ENCODE measurements around the gene ELF3. TPM values are rescaled to one million over a fixed set of nuclear protein-coding genes. Genes with fewer than 3 reads are reported as not detected.

Gene ELF3
- total and polyA plus RNA-seq, 4 donors, result 10.1 to 38.7 (median 25.6) TPM

DNA sequence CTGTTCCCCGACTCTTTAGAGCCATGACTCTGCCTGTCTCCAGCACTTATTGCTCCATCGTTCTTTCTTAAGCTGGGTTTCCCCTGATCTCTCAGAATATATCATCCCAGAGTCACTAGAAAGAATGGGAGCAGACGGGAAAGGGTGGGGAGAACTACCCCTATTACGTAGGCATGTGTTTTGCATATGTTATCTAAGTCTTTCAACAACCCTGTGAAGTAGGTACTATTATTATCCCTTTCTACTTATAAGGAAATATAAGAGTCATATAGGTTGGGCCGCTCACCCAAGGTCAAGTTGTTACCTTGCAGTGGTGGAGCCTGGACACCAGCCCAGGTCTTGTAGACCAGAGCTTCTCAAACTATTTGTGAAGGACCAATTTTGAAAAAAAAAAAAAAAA is 38.7 kb downstream of the ELF3 start:
- 81% methylated on average over 5 of the region's 5 CpGs for WGBS
- TF ChIP-seq, protein P1, sequence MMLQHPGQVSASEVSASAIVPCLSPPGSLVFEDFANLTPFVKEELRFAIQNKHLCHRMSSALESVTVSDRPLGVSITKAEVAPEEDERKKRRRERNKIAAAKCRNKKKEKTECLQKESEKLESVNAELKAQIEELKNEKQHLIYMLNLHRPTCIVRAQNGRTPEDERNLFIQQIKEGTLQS (IDR thresholded peaks at IDR 0.05), result no peak
- TF ChIP-seq, protein P2, sequence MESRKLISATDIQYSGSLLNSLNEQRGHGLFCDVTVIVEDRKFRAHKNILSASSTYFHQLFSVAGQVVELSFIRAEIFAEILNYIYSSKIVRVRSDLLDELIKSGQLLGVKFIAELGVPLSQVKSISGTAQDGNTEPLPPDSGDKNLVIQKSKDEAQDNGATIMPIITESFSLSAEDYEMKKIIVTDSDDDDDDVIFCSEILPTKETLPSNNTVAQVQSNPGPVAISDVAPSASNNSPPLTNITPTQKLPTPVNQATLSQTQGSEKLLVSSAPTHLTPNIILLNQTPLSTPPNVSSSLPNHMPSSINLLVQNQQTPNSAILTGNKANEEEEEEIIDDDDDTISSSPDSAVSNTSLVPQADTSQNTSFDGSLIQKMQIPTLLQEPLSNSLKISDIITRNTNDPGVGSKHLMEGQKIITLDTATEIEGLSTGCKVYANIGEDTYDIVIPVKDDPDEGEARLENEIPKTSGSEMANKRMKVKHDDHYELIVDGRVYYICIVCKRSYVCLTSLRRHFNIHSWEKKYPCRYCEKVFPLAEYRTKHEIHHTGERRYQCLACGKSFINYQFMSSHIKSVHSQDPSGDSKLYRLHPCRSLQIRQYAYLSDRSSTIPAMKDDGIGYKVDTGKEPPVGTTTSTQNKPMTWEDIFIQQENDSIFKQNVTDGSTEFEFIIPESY (IDR thresholded peaks at IDR 0.05), result no peak
- TF ChIP-seq GABPA (IDR thresholded peaks at IDR 0.05 in 1 of 2, conservative IDR thresholded peaks at IDR 0.05 in 1 of 2) (no peak), SP1 (IDR thresholded peaks at IDR 0.05) (no peak), YY1 (IDR thresholded peaks at IDR 0.05) (no peak), EGR1 (IDR thresholded peaks at IDR 0.05; ENCODE audit: low read depth in 2 of 2) (no peak), RXRA (IDR thresholded peaks at IDR 0.05) (no peak), FOXA1 (IDR thresholded peaks at IDR 0.05) (no peak), HNF4A (conservative IDR thresholded peaks at IDR 0.05) (no peak), HNF4G (IDR thresholded peaks at IDR 0.05) (no peak), FOXA2 (IDR thresholded peaks at IDR 0.05) (no peak), TAF1 (conservative IDR thresholded peaks at IDR 0.05) (no peak), JUND (IDR thresholded peaks at IDR 0.05) (no peak)
- TF ChIP-seq, protein P3, sequence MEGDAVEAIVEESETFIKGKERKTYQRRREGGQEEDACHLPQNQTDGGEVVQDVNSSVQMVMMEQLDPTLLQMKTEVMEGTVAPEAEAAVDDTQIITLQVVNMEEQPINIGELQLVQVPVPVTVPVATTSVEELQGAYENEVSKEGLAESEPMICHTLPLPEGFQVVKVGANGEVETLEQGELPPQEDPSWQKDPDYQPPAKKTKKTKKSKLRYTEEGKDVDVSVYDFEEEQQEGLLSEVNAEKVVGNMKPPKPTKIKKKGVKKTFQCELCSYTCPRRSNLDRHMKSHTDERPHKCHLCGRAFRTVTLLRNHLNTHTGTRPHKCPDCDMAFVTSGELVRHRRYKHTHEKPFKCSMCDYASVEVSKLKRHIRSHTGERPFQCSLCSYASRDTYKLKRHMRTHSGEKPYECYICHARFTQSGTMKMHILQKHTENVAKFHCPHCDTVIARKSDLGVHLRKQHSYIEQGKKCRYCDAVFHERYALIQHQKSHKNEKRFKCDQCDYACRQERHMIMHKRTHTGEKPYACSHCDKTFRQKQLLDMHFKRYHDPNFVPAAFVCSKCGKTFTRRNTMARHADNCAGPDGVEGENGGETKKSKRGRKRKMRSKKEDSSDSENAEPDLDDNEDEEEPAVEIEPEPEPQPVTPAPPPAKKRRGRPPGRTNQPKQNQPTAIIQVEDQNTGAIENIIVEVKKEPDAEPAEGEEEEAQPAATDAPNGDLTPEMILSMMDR (IDR thresholded peaks at IDR 0.05; ENCODE audit: low read depth, low read length, missing input control), result no peak
- TF ChIP-seq, protein P4, sequence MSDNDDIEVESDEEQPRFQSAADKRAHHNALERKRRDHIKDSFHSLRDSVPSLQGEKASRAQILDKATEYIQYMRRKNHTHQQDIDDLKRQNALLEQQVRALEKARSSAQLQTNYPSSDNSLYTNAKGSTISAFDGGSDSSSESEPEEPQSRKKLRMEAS (IDR thresholded peaks at IDR 0.05), result no peak
- no peaks in the 10 kb centered on the region for H3K36me3 ChIP-seq (ENCODE audit: control insufficient read depth in 4 of 4, insufficient read depth in 3 of 4, low read depth in 1 of 4, low read length in 3 of 4)
- DNase-seq (ENCODE audit: low spot score), result no peak
- no peaks in the 10 kb centered on the region for H3K27me3 ChIP-seq (ENCODE audit: control insufficient read depth in 4 of 4, insufficient read depth in 4 of 4, low read length in 3 of 4)
- no peaks in the 10 kb centered on the region for H3K9me3 ChIP-seq (ENCODE audit: control insufficient read depth in 4 of 4, low read length in 3 of 4)
- H3K9ac ChIP-seq (ENCODE audit: low read depth in 1 of 2, low read length in 2 of 2), result no peak overlapping the region
- H3K4me1 ChIP-seq (ENCODE audit: control insufficient read depth in 4 of 4, insufficient read depth in 4 of 4, low read length in 3 of 4), result peaks cover 0 to 6% (median 6%) of the 10 kb centered on the region in 4 donors
- H3K27ac ChIP-seq (ENCODE audit: low read depth in 1 of 2, low read length in 2 of 2), result no peak overlapping the region
- no peak overlapping the region for H3K4me3 ChIP-seq (ENCODE audit: low read depth in 1 of 3, low read length in 3 of 3)

DNA sequence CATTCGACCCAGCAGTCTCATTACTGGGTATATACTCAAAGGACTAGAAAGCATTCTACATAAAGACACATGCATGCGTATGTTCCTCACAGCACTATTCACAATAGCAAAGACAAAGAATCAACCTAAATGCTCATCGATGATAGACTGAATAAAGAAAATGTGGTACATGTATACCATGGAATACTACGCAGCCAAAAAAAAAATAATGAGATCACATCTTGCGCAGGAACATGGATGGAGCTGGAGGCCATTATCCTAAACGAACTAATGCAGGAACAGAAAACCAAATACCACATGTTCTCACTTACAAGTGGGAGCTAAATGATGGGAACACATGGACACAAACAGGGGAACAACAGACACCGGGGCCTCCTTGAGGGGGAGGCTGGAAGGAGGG is 43.7 kb downstream of the ELF3 start:
- no peaks in the 10 kb centered on the region for H3K36me3 ChIP-seq (ENCODE audit: control insufficient read depth in 4 of 4, insufficient read depth in 3 of 4, low read depth in 1 of 4, low read length in 3 of 4)
- H3K27ac ChIP-seq (ENCODE audit: low read depth in 1 of 2, low read length in 2 of 2), result no peak overlapping the region
- H3K9ac ChIP-seq (ENCODE audit: low read depth in 1 of 2, low read length in 2 of 2), result no peak overlapping the region
- no peaks in the 10 kb centered on the region for H3K4me1 ChIP-seq (ENCODE audit: control insufficient read depth in 4 of 4, insufficient read depth in 4 of 4, low read length in 3 of 4)
- H3K4me3 ChIP-seq (ENCODE audit: low read depth in 1 of 3, low read length in 3 of 3), result no peak overlapping the region
- DNase-seq (ENCODE audit: low spot score), result no peak
- WGBS, result 94% methylated on average over 7 of the region's 7 CpGs
- H3K9me3 ChIP-seq (ENCODE audit: control insufficient read depth in 4 of 4, low read length in 3 of 4), result no peaks in the 10 kb centered on the region
- TF ChIP-seq EGR1 (IDR thresholded peaks at IDR 0.05; ENCODE audit: low read depth in 2 of 2) (no peak), YY1 (IDR thresholded peaks at IDR 0.05) (no peak), FOXA2 (IDR thresholded peaks at IDR 0.05) (no peak), NR2F2 (IDR thresholded peaks at IDR 0.05) (no peak), SP1 (IDR thresholded peaks at IDR 0.05) (no peak), RXRA (IDR thresholded peaks at IDR 0.05) (no peak), RAD21 (IDR thresholded peaks at IDR 0.05) (no peak), GABPA (IDR thresholded peaks at IDR 0.05 in 1 of 2, conservative IDR thresholded peaks at IDR 0.05 in 1 of 2) (no peak)
- TF ChIP-seq, protein P3 (IDR thresholded peaks at IDR 0.05; ENCODE audit: low read depth, low read length, missing input control), result no peak
- TF ChIP-seq, protein P2 (IDR thresholded peaks at IDR 0.05), result no peak
- TF ChIP-seq, protein P5, sequence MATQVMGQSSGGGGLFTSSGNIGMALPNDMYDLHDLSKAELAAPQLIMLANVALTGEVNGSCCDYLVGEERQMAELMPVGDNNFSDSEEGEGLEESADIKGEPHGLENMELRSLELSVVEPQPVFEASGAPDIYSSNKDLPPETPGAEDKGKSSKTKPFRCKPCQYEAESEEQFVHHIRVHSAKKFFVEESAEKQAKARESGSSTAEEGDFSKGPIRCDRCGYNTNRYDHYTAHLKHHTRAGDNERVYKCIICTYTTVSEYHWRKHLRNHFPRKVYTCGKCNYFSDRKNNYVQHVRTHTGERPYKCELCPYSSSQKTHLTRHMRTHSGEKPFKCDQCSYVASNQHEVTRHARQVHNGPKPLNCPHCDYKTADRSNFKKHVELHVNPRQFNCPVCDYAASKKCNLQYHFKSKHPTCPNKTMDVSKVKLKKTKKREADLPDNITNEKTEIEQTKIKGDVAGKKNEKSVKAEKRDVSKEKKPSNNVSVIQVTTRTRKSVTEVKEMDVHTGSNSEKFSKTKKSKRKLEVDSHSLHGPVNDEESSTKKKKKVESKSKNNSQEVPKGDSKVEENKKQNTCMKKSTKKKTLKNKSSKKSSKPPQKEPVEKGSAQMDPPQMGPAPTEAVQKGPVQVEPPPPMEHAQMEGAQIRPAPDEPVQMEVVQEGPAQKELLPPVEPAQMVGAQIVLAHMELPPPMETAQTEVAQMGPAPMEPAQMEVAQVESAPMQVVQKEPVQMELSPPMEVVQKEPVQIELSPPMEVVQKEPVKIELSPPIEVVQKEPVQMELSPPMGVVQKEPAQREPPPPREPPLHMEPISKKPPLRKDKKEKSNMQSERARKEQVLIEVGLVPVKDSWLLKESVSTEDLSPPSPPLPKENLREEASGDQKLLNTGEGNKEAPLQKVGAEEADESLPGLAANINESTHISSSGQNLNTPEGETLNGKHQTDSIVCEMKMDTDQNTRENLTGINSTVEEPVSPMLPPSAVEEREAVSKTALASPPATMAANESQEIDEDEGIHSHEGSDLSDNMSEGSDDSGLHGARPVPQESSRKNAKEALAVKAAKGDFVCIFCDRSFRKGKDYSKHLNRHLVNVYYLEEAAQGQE (IDR thresholded peaks at IDR 0.05), result no peak
- TF ChIP-seq, protein P4 (IDR thresholded peaks at IDR 0.05), result no peak
- H3K27me3 ChIP-seq (ENCODE audit: control insufficient read depth in 4 of 4, insufficient read depth in 4 of 4, low read length in 3 of 4), result no peaks in the 10 kb centered on the region

All from liver (tissue), 9 donors.